ENCODE measurements around the gene SPDEF. TPM values are rescaled to one million over a fixed set of nuclear protein-coding genes. Genes with fewer than 3 reads are reported as not detected.

Gene SPDEF
- polyA plus RNA-seq, 3 donors, result 0.05 TPM; not detected in 2

DNA sequence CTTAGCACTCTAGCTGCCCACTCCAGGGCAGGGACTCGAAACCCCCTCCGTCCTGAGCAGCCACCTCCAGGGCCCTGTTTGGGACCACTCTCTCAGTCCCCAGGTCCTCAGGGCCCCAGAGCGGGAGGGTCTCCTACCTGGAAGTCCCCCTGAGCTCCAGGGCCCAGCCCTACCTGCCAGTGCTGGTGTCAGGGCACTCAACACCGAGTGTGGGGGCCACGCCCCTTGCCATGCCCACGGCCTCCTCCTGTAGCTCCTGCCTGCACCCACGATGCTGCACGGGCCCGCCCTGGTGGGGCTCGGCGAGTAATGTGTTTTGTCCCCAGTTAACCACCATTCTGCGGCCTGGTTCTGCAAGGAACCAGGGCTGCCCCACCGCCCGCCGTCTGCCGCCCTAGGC is 21.5 kb downstream of the SPDEF start:
- no peak for DNase-seq
- intact Hi-C loops (cut with micrococcal nuclease), result no loop called here
- no peaks in the 10 kb centered on the region for H3K36me3 Mint-ChIP-seq
- Histone ChIP-seq H3K9ac (ENCODE audit: insufficient read depth, low read length, poor library complexity, severe bottlenecking) (no peak overlapping the region), H3K9me3 (replicated peaks in 1 of 2; ENCODE audit: control insufficient read depth in 1 of 2, insufficient read depth in 1 of 2, low read length in 2 of 2) (no peaks in the 10 kb centered on the region), H3K36me3 (replicated peaks in 1 of 2; ENCODE audit: control insufficient read depth in 1 of 2, insufficient read depth in 2 of 2, low read length in 2 of 2) (no peaks in the 10 kb centered on the region), H3K79me2 (ENCODE audit: insufficient read depth, low read length) (no peaks in the 10 kb centered on the region), H3K4me2 (replicated peaks; ENCODE audit: extremely low read depth, low read length, poor library complexity, severe bottlenecking) (no peak overlapping the region), H3K4me3 (replicated peaks in 1 of 3; ENCODE audit: low read depth in 2 of 3, low read length in 3 of 3) (no peak overlapping the region), H3K4me1 (ENCODE audit: control insufficient read depth in 1 of 2, insufficient read depth in 2 of 2, low read length in 2 of 2) (no peaks in the 10 kb centered on the region), H2AFZ (ENCODE audit: insufficient read depth, low read depth, low read length, poor library complexity, severe bottlenecking) (no peak overlapping the region), H3K27ac (ENCODE audit: low read depth in 1 of 2, low read length in 2 of 2) (no peak overlapping the region), H3K27me3 (ENCODE audit: control insufficient read depth in 2 of 2, insufficient read depth in 2 of 2, low read length in 2 of 2) (no peaks in the 10 kb centered on the region), H4K20me1 (ENCODE audit: insufficient read depth, low read length) (no peaks in the 10 kb centered on the region)
- TF ChIP-seq, protein P1, sequence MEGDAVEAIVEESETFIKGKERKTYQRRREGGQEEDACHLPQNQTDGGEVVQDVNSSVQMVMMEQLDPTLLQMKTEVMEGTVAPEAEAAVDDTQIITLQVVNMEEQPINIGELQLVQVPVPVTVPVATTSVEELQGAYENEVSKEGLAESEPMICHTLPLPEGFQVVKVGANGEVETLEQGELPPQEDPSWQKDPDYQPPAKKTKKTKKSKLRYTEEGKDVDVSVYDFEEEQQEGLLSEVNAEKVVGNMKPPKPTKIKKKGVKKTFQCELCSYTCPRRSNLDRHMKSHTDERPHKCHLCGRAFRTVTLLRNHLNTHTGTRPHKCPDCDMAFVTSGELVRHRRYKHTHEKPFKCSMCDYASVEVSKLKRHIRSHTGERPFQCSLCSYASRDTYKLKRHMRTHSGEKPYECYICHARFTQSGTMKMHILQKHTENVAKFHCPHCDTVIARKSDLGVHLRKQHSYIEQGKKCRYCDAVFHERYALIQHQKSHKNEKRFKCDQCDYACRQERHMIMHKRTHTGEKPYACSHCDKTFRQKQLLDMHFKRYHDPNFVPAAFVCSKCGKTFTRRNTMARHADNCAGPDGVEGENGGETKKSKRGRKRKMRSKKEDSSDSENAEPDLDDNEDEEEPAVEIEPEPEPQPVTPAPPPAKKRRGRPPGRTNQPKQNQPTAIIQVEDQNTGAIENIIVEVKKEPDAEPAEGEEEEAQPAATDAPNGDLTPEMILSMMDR (IDR thresholded peaks at IDR 0.05), result no peak
- no peak overlapping the region for H3K27ac Mint-ChIP-seq
- 92% methylated on average over 12 of the region's 16 CpGs for WGBS (ENCODE audit: insufficient coverage)
- peaks cover 1 to 5% (median 5%) of the 10 kb centered on the region in 3 donors for H3K27me3 Mint-ChIP-seq (ENCODE audit: low read depth in 3 of 3)
- H3K4me3 Mint-ChIP-seq, result no peak overlapping the region
- H3K9me3 Mint-ChIP-seq, result peaks cover 0 to 5% (median 0%) of the 10 kb centered on the region in 7 donors
- H3K4me1 Mint-ChIP-seq, result no peaks in the 10 kb centered on the region

DNA sequence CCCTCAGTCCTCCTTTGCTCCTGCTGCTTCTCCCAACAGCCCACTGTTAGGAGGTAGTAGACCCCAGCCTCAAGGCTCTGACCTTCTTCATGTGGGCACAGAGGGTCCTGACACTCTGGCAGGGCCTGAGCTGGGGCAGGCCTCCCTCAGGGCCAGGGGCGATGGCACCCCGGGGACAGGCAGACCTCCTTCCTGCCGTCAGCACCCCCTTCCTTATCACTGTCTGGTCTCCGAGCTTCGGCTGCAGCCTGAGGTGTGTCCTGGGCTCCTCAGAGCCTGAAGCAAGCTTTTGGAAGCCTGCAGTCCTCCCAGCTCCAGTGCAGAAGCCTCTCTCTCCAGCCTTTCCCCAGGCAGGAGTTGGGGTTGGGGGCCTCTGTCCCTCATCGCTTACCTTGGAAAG is 22.0 kb downstream of the SPDEF start:
- no peak overlapping the region for H3K27ac ChIP-seq (ENCODE audit: low read depth in 1 of 2, low read length in 2 of 2)
- H3K4me2 ChIP-seq (replicated peaks; ENCODE audit: extremely low read depth, low read length, poor library complexity, severe bottlenecking), result no peak overlapping the region
- Mint-ChIP-seq H3K9me3 (peaks cover 0 to 5% (median 0%) of the 10 kb centered on the region in 7 donors), H3K27me3 (ENCODE audit: low read depth in 3 of 3) (peaks cover 1 to 8% (median 7%) of the 10 kb centered on the region in 3 donors), H3K36me3 (no peaks in the 10 kb centered on the region), H3K4me1 (no peaks in the 10 kb centered on the region), H3K4me3 (no peak overlapping the region), H3K27ac (no peak overlapping the region)
- no peaks in the 10 kb centered on the region for H3K27me3 ChIP-seq (ENCODE audit: control insufficient read depth in 2 of 2, insufficient read depth in 2 of 2, low read length in 2 of 2)
- TF ChIP-seq, protein P1 (IDR thresholded peaks at IDR 0.05), result no peak
- H3K4me3 ChIP-seq (replicated peaks in 1 of 3; ENCODE audit: low read depth in 2 of 3, low read length in 3 of 3), result no peak overlapping the region
- DNase-seq, result no peak
- H3K79me2 ChIP-seq (ENCODE audit: insufficient read depth, low read length), result no peaks in the 10 kb centered on the region
- H3K9ac ChIP-seq (ENCODE audit: insufficient read depth, low read length, poor library complexity, severe bottlenecking), result no peak overlapping the region
- no peaks in the 10 kb centered on the region for H3K36me3 ChIP-seq (replicated peaks in 1 of 2; ENCODE audit: control insufficient read depth in 1 of 2, insufficient read depth in 2 of 2, low read length in 2 of 2)
- no peak overlapping the region for H2AFZ ChIP-seq (ENCODE audit: insufficient read depth, low read depth, low read length, poor library complexity, severe bottlenecking)
- H3K9me3 ChIP-seq (replicated peaks in 1 of 2; ENCODE audit: control insufficient read depth in 1 of 2, insufficient read depth in 1 of 2, low read length in 2 of 2), result no peaks in the 10 kb centered on the region
- intact Hi-C loops (cut with micrococcal nuclease), result no loop called here
- WGBS (ENCODE audit: insufficient coverage), result 83% methylated on average over 5 of the region's 6 CpGs
- H3K4me1 ChIP-seq (ENCODE audit: control insufficient read depth in 1 of 2, insufficient read depth in 2 of 2, low read length in 2 of 2), result no peaks in the 10 kb centered on the region
- H4K20me1 ChIP-seq (ENCODE audit: insufficient read depth, low read length), result no peaks in the 10 kb centered on the region

Measured in CD14-positive monocyte (primary cell).